OCI-LY7 (cell line): ENCODE measurements around the gene SETD1A.

Source experiments
- EZH2phosphoT487 ChIP-seq: fragments of 200-600 bp; sonication (generic); IDR thresholded peaks from 2 replicates; pipeline ENCODE4 v1.6.1; 2018; ENCODE audit warnings: low read depth, borderline replicate concordance, mild to moderate bottlenecking, mixed run types, antibody characterized with exemption, low read length, moderate library complexity, mixed read lengths
- TF ChIP-seq, protein P1 (sequence below): fragments of 200-600 bp; sonication (generic); conservative IDR thresholded peaks from 2 replicates; pipeline ENCODE4 v1.5.1; 2014; ENCODE audit warnings: mild to moderate bottlenecking, antibody characterized with exemption, low read length, moderate library complexity, mixed read lengths

- TF ChIP-seq, protein P1, sequence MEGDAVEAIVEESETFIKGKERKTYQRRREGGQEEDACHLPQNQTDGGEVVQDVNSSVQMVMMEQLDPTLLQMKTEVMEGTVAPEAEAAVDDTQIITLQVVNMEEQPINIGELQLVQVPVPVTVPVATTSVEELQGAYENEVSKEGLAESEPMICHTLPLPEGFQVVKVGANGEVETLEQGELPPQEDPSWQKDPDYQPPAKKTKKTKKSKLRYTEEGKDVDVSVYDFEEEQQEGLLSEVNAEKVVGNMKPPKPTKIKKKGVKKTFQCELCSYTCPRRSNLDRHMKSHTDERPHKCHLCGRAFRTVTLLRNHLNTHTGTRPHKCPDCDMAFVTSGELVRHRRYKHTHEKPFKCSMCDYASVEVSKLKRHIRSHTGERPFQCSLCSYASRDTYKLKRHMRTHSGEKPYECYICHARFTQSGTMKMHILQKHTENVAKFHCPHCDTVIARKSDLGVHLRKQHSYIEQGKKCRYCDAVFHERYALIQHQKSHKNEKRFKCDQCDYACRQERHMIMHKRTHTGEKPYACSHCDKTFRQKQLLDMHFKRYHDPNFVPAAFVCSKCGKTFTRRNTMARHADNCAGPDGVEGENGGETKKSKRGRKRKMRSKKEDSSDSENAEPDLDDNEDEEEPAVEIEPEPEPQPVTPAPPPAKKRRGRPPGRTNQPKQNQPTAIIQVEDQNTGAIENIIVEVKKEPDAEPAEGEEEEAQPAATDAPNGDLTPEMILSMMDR: no peak
- TF ChIP-seq EZH2phosphoT487: no peak
Measured at GRCh38 chr16:30986129-30986991, 28.8 kb downstream of the SETD1A start.
